NB4 (cell line): ENCODE data around the gene OPCML.

Experiments
- POLR2A ChIP-seq: IDR thresholded peaks from 2 replicates; pipeline ENCODE4 v1.6.1; 2011; ENCODE audit warnings: mild to moderate bottlenecking; ENCODE audit not compliant: insufficient read length; ENCODE audit errors: extremely low read depth
- TF ChIP-seq, protein P1 (sequence below): IDR thresholded peaks from one replicate; pipeline ENCODE4 v1.5.1; 2012; ENCODE audit warnings: low read depth, low read length

DNA sequence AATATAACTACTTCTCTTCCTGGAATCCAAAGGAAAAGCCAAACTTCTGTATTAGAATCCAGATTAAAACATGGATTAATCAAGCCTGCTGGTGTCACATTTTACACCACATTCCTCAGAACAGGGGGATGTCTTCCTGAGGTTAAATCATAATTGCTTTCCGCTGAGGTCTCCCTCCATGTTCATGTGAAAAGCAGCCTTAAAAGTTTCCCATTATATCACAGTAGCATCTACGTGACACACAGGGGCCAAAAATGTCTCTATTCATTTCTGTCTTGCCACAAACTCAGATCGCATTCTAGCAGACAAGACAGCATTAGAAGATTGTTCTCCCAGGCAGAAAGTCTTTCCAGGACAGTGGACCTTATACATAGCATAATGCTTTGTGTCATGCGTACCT is 788.7 kb downstream of the OPCML start:
- TF ChIP-seq, protein P1, sequence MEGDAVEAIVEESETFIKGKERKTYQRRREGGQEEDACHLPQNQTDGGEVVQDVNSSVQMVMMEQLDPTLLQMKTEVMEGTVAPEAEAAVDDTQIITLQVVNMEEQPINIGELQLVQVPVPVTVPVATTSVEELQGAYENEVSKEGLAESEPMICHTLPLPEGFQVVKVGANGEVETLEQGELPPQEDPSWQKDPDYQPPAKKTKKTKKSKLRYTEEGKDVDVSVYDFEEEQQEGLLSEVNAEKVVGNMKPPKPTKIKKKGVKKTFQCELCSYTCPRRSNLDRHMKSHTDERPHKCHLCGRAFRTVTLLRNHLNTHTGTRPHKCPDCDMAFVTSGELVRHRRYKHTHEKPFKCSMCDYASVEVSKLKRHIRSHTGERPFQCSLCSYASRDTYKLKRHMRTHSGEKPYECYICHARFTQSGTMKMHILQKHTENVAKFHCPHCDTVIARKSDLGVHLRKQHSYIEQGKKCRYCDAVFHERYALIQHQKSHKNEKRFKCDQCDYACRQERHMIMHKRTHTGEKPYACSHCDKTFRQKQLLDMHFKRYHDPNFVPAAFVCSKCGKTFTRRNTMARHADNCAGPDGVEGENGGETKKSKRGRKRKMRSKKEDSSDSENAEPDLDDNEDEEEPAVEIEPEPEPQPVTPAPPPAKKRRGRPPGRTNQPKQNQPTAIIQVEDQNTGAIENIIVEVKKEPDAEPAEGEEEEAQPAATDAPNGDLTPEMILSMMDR = no peak
- no peak for TF ChIP-seq POLR2A
